Activated CD4-positive, alpha-beta T cell treated with anti-CD3 and anti-CD28 coated beads for 1 hour (primary cell): ENCODE results near the gene CROCC2.

Experiments used
- DNase-seq: peaks from one replicate; pipeline ENCODE4 v3.0.0-alpha.2; 2020

Gene CROCC2

GRCh38 chr2:241005569-241005968 lies 99.4 kb downstream of the CROCC2 start:
- no peak for DNase-seq

- DNase-seq = no peak
These were observed 100.3 kb downstream of the CROCC2 start for GRCh38 chr2:241006412-241006811.

GRCh38 chr2:241007111-241007510 lies 101.0 kb downstream of the CROCC2 start:
- no peak for DNase-seq

- peak; percentile 6 for DNase-seq
These were observed 102.0 kb downstream of the CROCC2 start for GRCh38 chr2:241007880-241008710.

DNA sequence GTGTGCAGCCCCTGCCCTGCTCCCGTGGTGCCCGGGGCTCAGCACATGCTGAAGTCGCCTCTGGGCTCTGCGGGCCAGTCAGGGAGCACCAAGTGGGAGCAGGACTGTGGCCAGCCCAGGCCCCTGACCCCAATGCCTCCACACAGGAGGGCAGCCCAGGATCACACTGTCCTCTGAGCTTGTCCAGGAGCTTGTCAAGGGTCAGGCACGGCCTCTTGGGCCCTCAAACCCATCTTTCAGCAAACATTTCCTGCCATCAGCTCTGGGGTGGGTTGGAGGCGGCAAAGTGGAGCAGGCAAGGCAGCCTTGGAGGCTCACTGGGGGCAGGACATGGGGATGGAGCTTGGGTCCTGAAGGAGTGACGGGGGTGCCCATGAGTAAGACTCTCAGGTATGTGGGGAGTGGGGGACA lies 102.6 kb downstream of the CROCC2 start:
- DNase-seq = no peak

- DNase-seq = no peak
These were observed 103.1 kb downstream of the CROCC2 start for GRCh38 chr2:241009191-241009590.

DNA sequence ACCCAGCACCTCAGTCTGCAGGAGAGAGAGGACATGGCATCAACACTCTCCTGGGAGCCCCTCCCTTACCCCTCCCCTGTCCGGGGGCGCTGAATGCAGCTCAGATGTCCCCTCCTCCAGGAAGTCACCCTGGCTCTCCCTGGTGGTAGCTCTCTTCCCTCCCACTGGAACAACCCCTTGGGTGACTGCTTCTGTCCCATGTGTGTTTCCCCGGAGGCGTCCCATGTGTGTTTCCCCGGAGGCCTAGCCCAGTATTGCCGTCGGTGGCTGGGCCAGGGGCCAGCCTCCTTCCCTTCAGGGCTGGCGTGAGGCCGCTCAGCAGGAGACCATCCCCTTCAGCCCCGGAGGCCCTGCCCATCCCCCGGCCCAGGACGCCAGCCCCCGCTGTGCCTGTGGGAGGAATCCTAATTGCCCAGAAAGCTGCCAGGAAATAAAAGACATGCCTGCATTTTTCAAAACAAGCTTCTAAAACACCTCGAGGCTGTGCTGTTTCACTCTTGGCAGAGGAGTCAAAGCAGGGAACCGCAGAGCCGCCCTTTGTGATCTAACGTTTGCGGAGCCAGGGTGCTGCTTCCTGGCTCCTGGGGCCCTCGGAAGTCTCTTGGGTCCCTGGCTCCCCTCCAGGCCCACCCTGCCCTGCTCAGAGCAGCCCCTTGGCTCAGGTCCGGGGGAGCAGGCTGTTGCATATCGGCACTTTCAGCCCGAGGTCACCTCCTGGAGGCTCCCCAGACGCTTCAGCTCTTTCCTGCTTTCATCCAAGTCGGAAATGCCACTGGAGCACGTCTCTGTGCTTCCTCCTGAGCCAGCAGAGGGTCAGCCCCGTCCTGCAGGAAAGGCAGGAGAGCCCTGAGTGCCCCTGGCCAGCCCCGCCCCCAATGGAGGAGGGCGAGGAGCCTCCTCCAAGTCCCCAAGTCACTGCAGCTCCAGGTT lies 103.7 kb downstream of the CROCC2 start:
- peak; percentile 15 for DNase-seq

- peak; percentile 2 for DNase-seq
These were observed 104.6 kb downstream of the CROCC2 start for GRCh38 chr2:241010531-241011295.

DNA sequence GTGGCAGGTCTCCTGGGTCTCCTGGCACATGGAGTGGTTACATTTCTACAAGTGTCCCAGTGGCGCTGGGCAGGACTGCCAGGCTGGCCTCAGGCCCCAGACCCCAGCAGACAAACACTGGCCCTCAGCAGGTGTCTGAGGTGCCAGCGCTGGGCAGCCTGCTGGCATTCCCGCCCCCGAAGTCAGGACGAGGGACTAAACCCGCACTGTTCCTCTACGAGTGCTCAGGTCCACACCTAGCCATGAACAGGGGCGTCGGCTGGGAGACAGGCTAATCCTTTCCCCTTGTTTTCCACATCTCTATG lies 105.1 kb downstream of the CROCC2 start:
- DNase-seq = no peak

DNA sequence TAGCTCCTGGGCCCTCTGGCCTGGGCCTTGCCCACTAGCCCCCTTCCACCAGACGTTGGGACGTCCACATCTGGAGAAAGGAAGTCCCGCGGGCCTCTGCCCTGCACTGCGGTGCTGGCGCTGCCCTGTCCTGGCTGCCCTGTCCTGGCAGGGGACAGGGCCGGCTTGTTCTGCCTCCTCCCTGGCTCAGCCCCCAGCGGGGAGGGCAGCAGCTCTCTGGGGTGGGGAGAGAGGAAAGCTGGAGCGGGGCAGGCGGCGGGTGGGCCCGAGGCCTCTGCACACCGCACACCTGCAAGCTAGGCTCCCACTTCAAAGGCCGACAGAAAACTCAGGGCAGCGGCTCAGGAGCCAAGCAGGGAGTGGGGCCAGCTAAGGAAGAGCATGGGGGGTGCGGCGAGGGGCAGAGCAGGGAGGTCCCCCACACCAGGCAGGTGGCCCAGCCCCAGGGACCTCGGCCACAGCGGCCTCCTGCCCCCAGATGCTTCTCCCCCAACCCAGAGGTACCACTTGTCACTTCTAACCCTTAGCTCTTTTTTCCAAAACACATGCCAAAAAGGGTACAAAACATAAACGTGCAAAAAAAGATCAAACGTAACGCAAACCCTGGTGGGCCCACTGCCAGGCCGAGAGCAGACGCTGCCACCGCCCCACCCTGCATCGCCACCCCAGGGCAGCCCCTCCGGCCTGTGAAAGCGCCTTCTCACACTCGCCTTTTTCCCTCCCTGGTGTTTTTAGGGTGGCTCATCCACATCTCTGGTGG lies 105.8 kb downstream of the CROCC2 start:
- peak; percentile 5 for DNase-seq

- DNase-seq = no peak
These were observed 108.1 kb downstream of the CROCC2 start for GRCh38 chr2:241014224-241014623.

- DNase-seq = peak; percentile 4
These were observed 108.6 kb downstream of the CROCC2 start for GRCh38 chr2:241014764-241015163.

DNA sequence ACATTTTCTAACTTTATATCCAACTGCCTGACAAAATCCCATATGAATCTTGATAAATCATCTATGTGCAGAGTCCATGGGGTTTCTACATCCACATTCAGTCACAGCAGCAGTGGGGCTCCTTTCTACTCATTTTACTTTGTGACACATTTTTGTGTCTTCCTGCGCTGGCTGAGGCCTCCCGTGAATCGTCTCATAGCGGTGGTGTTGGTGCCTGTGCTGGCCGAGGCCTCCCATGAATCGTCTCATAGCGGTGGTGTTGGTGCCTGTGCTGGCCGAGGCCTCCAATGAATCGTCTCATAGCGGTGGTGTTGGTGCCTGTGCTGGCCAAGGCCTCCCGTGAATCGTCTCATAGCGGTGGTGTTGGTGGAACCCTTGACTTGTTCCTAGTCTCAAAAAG lies 109.3 kb downstream of the CROCC2 start:
- no peak for DNase-seq

GRCh38 chr2:241017228-241017940 lies 111.2 kb downstream of the CROCC2 start:
- peak; percentile 7 for DNase-seq

DNA sequence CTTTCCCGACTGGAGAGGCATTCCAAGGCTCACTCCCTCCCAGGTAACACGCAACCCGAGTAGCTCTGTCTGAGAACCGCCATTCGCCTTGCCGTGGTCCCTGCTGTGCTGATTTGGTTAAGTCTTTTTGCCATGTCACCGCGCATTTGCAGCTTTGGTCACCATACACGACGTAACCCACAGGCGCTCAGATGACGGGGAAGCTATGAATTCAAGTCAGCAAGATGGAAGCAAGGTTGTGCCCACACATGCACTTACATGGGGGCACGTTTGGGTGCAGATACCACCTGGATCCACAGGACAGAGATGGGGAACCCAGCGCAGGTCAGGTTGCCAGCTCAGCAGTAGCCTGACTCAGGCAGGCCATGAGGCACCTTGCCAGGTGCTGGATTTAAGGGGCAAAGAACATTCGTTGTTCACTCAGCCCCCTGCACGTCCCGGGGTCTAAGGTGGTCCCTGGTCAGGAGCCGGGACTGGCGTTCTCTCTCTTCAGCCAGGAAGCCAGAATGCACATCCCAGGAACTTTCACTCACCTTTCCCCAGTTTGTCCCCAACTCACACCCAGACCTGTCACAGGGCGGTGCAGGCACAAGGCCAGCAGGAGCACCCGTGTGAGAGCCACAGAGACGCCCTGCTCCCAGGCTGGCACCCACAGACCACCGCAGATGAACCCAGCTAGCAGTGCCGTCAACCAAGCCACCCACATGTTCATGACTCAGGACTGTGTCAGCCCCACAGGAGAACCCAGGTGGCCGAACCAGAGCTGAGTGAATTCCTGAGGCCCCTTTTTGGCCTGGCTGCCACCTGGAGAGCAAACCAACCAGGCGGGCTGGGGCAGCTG lies 112.1 kb downstream of the CROCC2 start:
- peak; percentile 6 for DNase-seq

DNA sequence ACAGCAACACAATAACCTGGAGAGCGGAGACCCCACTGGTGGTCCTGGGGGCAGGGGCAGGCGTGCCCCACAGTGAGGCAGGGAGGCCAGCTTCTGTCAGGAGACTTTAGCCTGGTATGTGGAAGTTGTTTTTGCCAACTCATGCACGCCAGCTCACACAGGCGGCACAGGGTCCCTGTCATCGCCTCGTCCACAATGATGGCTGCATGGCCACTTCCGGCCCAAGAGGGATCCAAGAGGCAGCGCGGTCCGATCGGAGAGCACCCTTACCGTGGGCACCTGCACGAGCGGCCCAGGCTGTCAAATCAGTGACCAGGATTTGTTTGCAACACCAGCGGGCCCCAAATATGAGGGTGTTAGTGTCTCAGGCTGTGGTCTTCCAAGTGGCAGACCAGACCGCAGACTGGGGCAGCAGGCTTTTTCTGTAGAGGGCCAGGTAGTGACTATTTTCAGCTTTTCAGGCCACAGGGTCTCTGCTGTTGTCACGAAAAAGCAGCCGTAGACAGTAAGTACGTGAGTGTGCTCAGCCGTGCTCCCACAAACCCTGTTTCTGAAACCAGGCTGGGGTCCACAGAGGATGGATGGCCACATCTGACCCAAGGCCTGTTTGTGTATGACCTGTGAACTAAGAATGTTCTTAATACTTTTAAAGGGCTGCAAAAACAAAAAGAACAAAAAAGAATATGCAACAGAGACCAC lies 113.5 kb downstream of the CROCC2 start:
- no peak for DNase-seq

GRCh38 chr2:241020201-241020600 lies 114.1 kb downstream of the CROCC2 start:
- no peak for DNase-seq

GRCh38 chr2:241020629-241021190 lies 114.6 kb downstream of the CROCC2 start:
- no peak for DNase-seq

GRCh38 chr2:241025639-241026038 lies 119.5 kb downstream of the CROCC2 start:
- DNase-seq = no peak
